Activated CD8-positive, alpha-beta memory T cell treated with anti-CD3 and anti-CD28 coated beads for 36 hours (primary cell): ENCODE results near the gene PPIL1. TPM values are rescaled to one million over a fixed set of nuclear protein-coding genes. Genes with fewer than 3 reads are reported as not detected.
"Not testable (repeated sequence)": the region's sequence is repeated elsewhere in the genome, so short reads cannot be mapped to it uniquely, and the experiment has no call there.

Source experiments
- CTCF ChIA-PET: fragments of 350-600 bp; sonication (Branson Sonifier 250); formaldehyde crosslinking; loops from one replicate; lab custom pipeline; 2021; ENCODE audit warnings: antibody characterized with exemption; lab: Charles Lee
- POLR2A ChIA-PET: fragments of 350-600 bp; sonication (Branson Sonifier 250); formaldehyde crosslinking; loops from one replicate; lab custom pipeline; 2021; ENCODE audit warnings: antibody characterized with exemption; lab: Charles Lee
- total RNA-seq, 2 experiments: library from RNA; stranded (reverse); gene quantifications; one replicate each; pipeline ENCODE4 v1.2.3, GENCODE V29; 2021

The PPIL1 gene
- total RNA-seq, 2 experiments from 2014 or later = 60.9 to 62.8 TPM

GRCh38 chr6:36893976-36894932 lies 19.7 kb upstream of the PPIL1 start:
- ChIA-PET CTCF (interaction anchor here (0.7 kb wide), 1 partner anchor 13 kb away, joined by 3 read pairs; no protein-coding TSS in a partner anchor), POLR2A (no interaction called here)

GRCh38 chr6:36891153-36891552 lies 16.6 kb upstream of the PPIL1 start:
- CTCF ChIA-PET = interaction anchor here (1.0 to 2.9 kb wide), 2 partner anchors 22 to 127 kb away, joined by 3 to 13 read pairs; no protein-coding TSS in a partner anchor
- POLR2A ChIA-PET = not testable (repeated sequence)

- ChIA-PET POLR2A (no interaction called here), CTCF (interaction anchor here (2.9 kb wide), 1 partner anchor 128 kb away, joined by 13 read pairs; no protein-coding TSS in a partner anchor)
Measured at GRCh38 chr6:36890112-36890663, 15.6 kb upstream of the PPIL1 start.

- POLR2A ChIA-PET = interaction anchor here (0.8 to 1.6 kb wide), 2 partner anchors 14 to 23 kb away, joined by 3 read pairs; partner anchors contain the start of gene PPIL1
- CTCF ChIA-PET = interaction anchor here (1.0 to 2.9 kb wide), 4 partner anchors 14 to 322 kb away, joined by 3 to 13 read pairs (median 3); no protein-coding TSS in a partner anchor
Measured at GRCh38 chr6:36888654-36889481, 14.3 kb upstream of the PPIL1 start.

GRCh38 chr6:36888115-36888643 lies 13.6 kb upstream of the PPIL1 start:
- CTCF ChIA-PET = interaction anchor here (1.4 to 2.9 kb wide), 2 partner anchors 14 to 130 kb away, joined by 3 to 13 read pairs; no protein-coding TSS in a partner anchor
- POLR2A ChIA-PET = interaction anchor here (1.6 kb wide), 1 partner anchor 13 kb away, joined by 3 read pairs; the partner anchor contains the start of gene PPIL1

- POLR2A ChIA-PET = interaction anchor here (1.5 kb wide), 1 partner anchor 99 kb away, joined by 8 read pairs; the partner anchor contains the start of gene MTCH1
Measured at GRCh38 chr6:36886950-36887618, 12.5 kb upstream of the PPIL1 start.

GRCh38 chr6:36885461-36886401 lies 11.1 kb upstream of the PPIL1 start, which contains the start of gene C6orf89:
Gene C6orf89 (plus strand): TSS chr6:36885952. CDS start chr6:36899445, 13,493 bp downstream.
- POLR2A ChIA-PET = interaction anchor here (1.1 to 1.5 kb wide), 3 partner anchors 11 to 133 kb away, joined by 3 to 9 read pairs (median 8); partner anchors contain the start of genes MTCH1 and PPIL1
- CTCF ChIA-PET = interaction anchor here (0.6 to 2.2 kb wide), 22 partner anchors 11 to 328 kb away, joined by 3 to 33 read pairs (median 4); partner anchors contain the start of genes MTCH1 and PPIL1

More at GRCh38 chr6:36886950-36887618, 12.5 kb upstream of the PPIL1 start:
- CTCF ChIA-PET = no interaction called here

GRCh38 chr6:36884610-36885009 lies 10.0 kb upstream of the PPIL1 start:
- ChIA-PET POLR2A (interaction anchor here (1.1 kb wide), 1 partner anchor 134 kb away, joined by 3 read pairs; no protein-coding TSS in a partner anchor), CTCF (interaction anchor here (1.0 to 2.2 kb wide), 14 partner anchors 10 to 329 kb away, joined by 3 to 33 read pairs (median 5); partner anchors contain the start of genes MTCH1 and PPIL1)

- CTCF ChIA-PET = interaction anchor here (0.9 to 4.6 kb wide), 7 partner anchors 8 to 334 kb away, joined by 3 to 33 read pairs (median 4); partner anchors contain the start of gene C6orf89
Measured at GRCh38 chr6:36875250-36875633, 639 bp upstream of the PPIL1 start.

GRCh38 chr6:36873612-36874442 lies 776 bp downstream of the PPIL1 start:
- POLR2A ChIA-PET = interaction anchor here (0.5 to 2.5 kb wide), 4 partner anchors 9 to 276 kb away, joined by 4 to 13 read pairs (median 7); partner anchors contain the start of genes C6orf89 and MTCH1
- CTCF ChIA-PET = interaction anchor here (0.8 to 4.6 kb wide), 5 partner anchors 9 to 259 kb away, joined by 3 to 33 read pairs (median 4); partner anchors contain the start of gene C6orf89

More at GRCh38 chr6:36875250-36875633, 639 bp upstream of the PPIL1 start:
- POLR2A ChIA-PET = interaction anchor here (0.5 to 2.5 kb wide), 6 partner anchors 8 to 150 kb away, joined by 3 to 13 read pairs (median 5); partner anchors contain the start of genes C6orf89 and MTCH1

- ChIA-PET POLR2A (no interaction called here), CTCF (interaction anchor here (3.6 to 4.6 kb wide), 2 partner anchors 12 to 146 kb away, joined by 26 to 33 read pairs; partner anchors contain the start of gene C6orf89)
Measured at GRCh38 chr6:36873115-36873514, 1.5 kb downstream of the PPIL1 start.

GRCh38 chr6:36871686-36872085 lies 2.9 kb downstream of the PPIL1 start:
- CTCF ChIA-PET = interaction anchor here (1.1 to 1.3 kb wide), 2 partner anchors 13 to 84 kb away, joined by 3 to 5 read pairs; no protein-coding TSS in a partner anchor
- POLR2A ChIA-PET = no interaction called here

GRCh38 chr6:36867471-36868224 lies 7.0 kb downstream of the PPIL1 start:
- ChIA-PET CTCF (interaction anchor here (0.6 kb wide), 1 partner anchor 134 kb away, joined by 5 read pairs; no protein-coding TSS in a partner anchor), POLR2A (no interaction called here)

GRCh38 chr6:36865835-36866234 lies 8.8 kb downstream of the PPIL1 start:
- ChIA-PET POLR2A (no interaction called here), CTCF (interaction anchor here (1.5 kb wide), 1 partner anchor 8 kb away, joined by 4 read pairs; the partner anchor contains the start of gene PPIL1)
